Upper lobe of left lung (tissue), 6 donors: ENCODE measurements around the gene DDX60. TPM values are rescaled to one million over a fixed set of nuclear protein-coding genes. Genes with fewer than 3 reads are reported as not detected.
"Not testable (repeated sequence)": the region's sequence is repeated elsewhere in the genome, so short reads cannot be mapped to it uniquely, and the experiment has no call there.

Experiments
- ATAC-seq, 2 donors: fragments of 200-7000 bp; cut with Tn5 transposase; one replicate each; pipeline ENCODE4 v1.9.1; 2022; ENCODE audit warnings: mild to moderate bottlenecking in 2 of 2, moderate library complexity in 2 of 2; ENCODE audit not compliant: low FRiP score in 2 of 2
- DNase-seq, 2 donors: peaks; one replicate each; pipeline ENCODE4 v3.0.0-alpha.2; 2019 to 2020
- H3K27ac ChIP-seq, 4 donors: fragments of 200-600 bp; sonication (generic); one replicate each; pipeline ENCODE4 v1.5.1; 2016 to 2019
- H3K27me3 ChIP-seq, 4 donors: fragments of 200-600 bp; sonication (generic); one replicate each; pipeline ENCODE4 v1.5.1; 2017 to 2019
- H3K36me3 ChIP-seq, 4 donors: fragments of 200-600 bp; sonication (generic); one replicate each; pipeline ENCODE4 v1.5.1; 2016 to 2019
- H3K4me1 ChIP-seq, 4 donors: fragments of 200-600 bp; sonication (generic); one replicate each; pipeline ENCODE4 v1.5.1; 2018 to 2019
- H3K4me3 ChIP-seq, 4 donors: fragments of 200-600 bp; sonication (generic); one replicate each; pipeline ENCODE4 v1.5.1; 2017 to 2019; ENCODE audit warnings: mild to moderate bottlenecking in 2 of 4, moderate library complexity in 1 of 4
- H3K9me3 ChIP-seq, 4 donors: fragments of 200-600 bp; sonication (generic); one replicate each; pipeline ENCODE4 v1.5.1; 2018 to 2019
- CTCF ChIP-seq, 6 experiments: fragments of 450-650 bp in 4 of 6; fragments of 200-600 bp in 2 of 6; sonication (generic) in 2 of 6; IDR thresholded peaks; one replicate each; pipeline ENCODE4 v1.5.1; 2016 to 2019; ENCODE audit warnings: antibody characterized with exemption in 6 of 6
- EP300 ChIP-seq, 4 donors: sonication (generic); formaldehyde crosslinking; IDR thresholded peaks; one replicate each; pipeline ENCODE4 v1.5.1; 2017; ENCODE audit warnings: antibody characterized with exemption in 4 of 4, control low read depth in 2 of 4
- POLR2A ChIP-seq, 4 donors: fragments of 450-650 bp; IDR thresholded peaks; one replicate each; pipeline ENCODE4 v1.5.1; 2016 to 2017; ENCODE audit warnings: antibody characterized with exemption in 4 of 4, mild to moderate bottlenecking in 2 of 4
- POLR2AphosphoS5 ChIP-seq, 2 donors: sonication (generic); formaldehyde crosslinking; IDR thresholded peaks; one replicate each; pipeline ENCODE4 v1.5.1; 2017; ENCODE audit warnings: antibody characterized with exemption in 2 of 2
- WGBS, 2 donors: methylation state at CpG; one replicate each; pipeline ENCODE4 v1.1.5; 2017 to 2018; 5-methylcytosine and 5-hydroxymethylcytosine counted together
- total RNA-seq, 6 donors: library from RNA; depleted of rRNA in 4 of 6; stranded (reverse); fragments of >200 nt in 4 of 6; gene quantifications; one replicate each; pipeline versions ENCODE4 v1.1.0 to v1.2.1, GENCODE V29; 2016 to 2021
- donor health status: DM: no; HTN: no; CAD: no; lungs with moderate emphysema.
- donor health status: DM: no; HTN: yes; CAD: no; lungs with severe emphysema.

DDX60 gene
- total RNA-seq, 6 donors from 2014 or later, result 15.7 to 37.5 (median 22.1) TPM

GRCh38 chr4:168335621-168336020 is 17.1 kb upstream of the DDX60 start:
- no peak for DNase-seq
- H3K9me3 ChIP-seq, result no peaks in the 10 kb centered on the region
- ATAC-seq, result no peak
- TF ChIP-seq POLR2A (IDR thresholded peaks at IDR 0.05) (no peak), CTCF (IDR thresholded peaks at IDR 0.05) (no peak), POLR2AphosphoS5 (IDR thresholded peaks at IDR 0.05) (no peak), EP300 (IDR thresholded peaks at IDR 0.05) (no peak)
- no peak overlapping the region for H3K4me3 ChIP-seq
- no peaks in the 10 kb centered on the region for H3K27me3 ChIP-seq
- H3K27ac ChIP-seq, result no peak overlapping the region
- no peaks in the 10 kb centered on the region for H3K36me3 ChIP-seq
- H3K4me1 ChIP-seq, result no peaks in the 10 kb centered on the region

DNA sequence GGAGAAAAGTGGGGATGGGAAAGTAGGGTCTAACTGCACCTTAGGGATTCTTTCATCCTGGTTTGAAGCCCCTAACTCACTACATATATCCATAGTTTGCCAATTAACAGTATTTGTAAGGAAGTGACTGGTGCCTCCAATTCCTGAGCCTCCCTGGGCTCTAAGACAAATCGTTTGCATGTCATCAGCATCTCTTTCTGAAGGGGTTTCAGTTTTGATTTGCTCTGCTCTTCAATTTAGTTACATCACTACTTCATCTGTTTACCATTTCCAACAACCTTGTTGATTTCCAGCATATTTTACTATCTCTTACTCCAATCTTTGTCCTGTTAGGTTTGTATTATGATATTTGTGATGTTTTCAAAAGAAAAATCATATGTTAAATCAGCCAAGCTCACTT is 15.5 kb upstream of the DDX60 start:
- Histone ChIP-seq H3K36me3 (no peaks in the 10 kb centered on the region), H3K4me3 (no peak overlapping the region), H3K4me1 (no peaks in the 10 kb centered on the region), H3K27ac (no peak overlapping the region), H3K9me3 (no peaks in the 10 kb centered on the region), H3K27me3 (no peaks in the 10 kb centered on the region)
- TF ChIP-seq CTCF (IDR thresholded peaks at IDR 0.05), result no peak
- no peak for TF ChIP-seq POLR2A (IDR thresholded peaks at IDR 0.05)
- TF ChIP-seq EP300 (IDR thresholded peaks at IDR 0.05), result no peak
- TF ChIP-seq POLR2AphosphoS5 (IDR thresholded peaks at IDR 0.05), result no peak
- no peak for ATAC-seq
- no peak for DNase-seq
- WGBS, 2 donors, result 44 to 67% methylated on average over 1 of the region's 1 CpG

- WGBS, 2 donors, result 78 to 84% methylated on average over 2 to 3 of the region's 3 CpGs
- H3K27ac ChIP-seq, H3K27me3 ChIP-seq, ATAC-seq, H3K4me3 ChIP-seq, DNase-seq, H3K9me3 ChIP-seq, H3K4me1 ChIP-seq, H3K36me3 ChIP-seq: not testable (repeated sequence)
Measured at GRCh38 chr4:168330575-168330974, 12.0 kb upstream of the DDX60 start.

DNA sequence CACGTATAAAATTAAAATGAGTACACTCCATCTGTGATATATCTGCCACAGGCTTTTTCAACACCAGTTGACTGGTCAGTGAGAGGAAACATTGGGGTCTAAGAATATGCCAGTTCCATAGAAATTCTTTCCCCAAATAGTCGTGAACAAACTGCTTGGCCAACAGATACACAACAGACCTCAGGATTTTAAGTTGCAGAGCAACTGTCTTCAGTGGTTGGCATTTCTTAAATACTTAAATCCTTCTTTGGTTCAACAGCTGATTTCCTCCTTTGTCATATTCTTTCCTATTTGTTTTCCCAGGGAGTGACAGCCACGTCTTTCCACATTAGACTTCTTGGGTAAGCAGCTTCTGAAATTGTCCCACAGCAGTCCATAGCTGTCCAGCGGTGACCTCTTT is 7.0 kb upstream of the DDX60 start:
- TF ChIP-seq CTCF (IDR thresholded peaks at IDR 0.05), result no peak
- no peak for TF ChIP-seq POLR2A (IDR thresholded peaks at IDR 0.05)
- no peak for TF ChIP-seq EP300 (IDR thresholded peaks at IDR 0.05)
- no peak for TF ChIP-seq POLR2AphosphoS5 (IDR thresholded peaks at IDR 0.05)

GRCh38 chr4:168321006-168321405 is 2.5 kb upstream of the DDX60 start:
- no peak for DNase-seq
- ATAC-seq, result no peak

More for the DNA sequence above, 7.0 kb upstream of the DDX60 start:
- DNase-seq (no peak), ATAC-seq (no peak)
- H3K4me3 ChIP-seq, result no peak overlapping the region
- WGBS, 2 donors, result 77 to 79% methylated on average over 4 of the region's 4 CpGs
- no peaks in the 10 kb centered on the region for H3K36me3 ChIP-seq
- no peaks in the 10 kb centered on the region for H3K27me3 ChIP-seq
- no peak overlapping the region for H3K27ac ChIP-seq
- no peaks in the 10 kb centered on the region for H3K4me1 ChIP-seq
- H3K9me3 ChIP-seq, result no peaks in the 10 kb centered on the region

More at GRCh38 chr4:168321006-168321405, 2.5 kb upstream of the DDX60 start:
- Histone ChIP-seq H3K27ac (no peak overlapping the region), H3K27me3 (no peaks in the 10 kb centered on the region), H3K4me3 (no peak overlapping the region), H3K9me3 (no peaks in the 10 kb centered on the region), H3K4me1 (peaks cover 7 to 20% (median 7%) of the 10 kb centered on the region in 4 donors), H3K36me3 (no peaks in the 10 kb centered on the region)
- TF ChIP-seq POLR2A (IDR thresholded peaks at IDR 0.05), result no peak
- no peak for TF ChIP-seq CTCF (IDR thresholded peaks at IDR 0.05)
- no peak for TF ChIP-seq EP300 (IDR thresholded peaks at IDR 0.05)
- no peak for TF ChIP-seq POLR2AphosphoS5 (IDR thresholded peaks at IDR 0.05)
- WGBS, 2 donors, result 66 to 84% methylated on average over 3 of the region's 3 CpGs
